Breast epithelium (tissue), 4 donors: ENCODE data around the gene CLMN. TPM values are rescaled to one million over a fixed set of nuclear protein-coding genes. Genes with fewer than 3 reads are reported as not detected.
A peak's percentile ranks its signal among the peaks of the same experiment; 100 is the strongest.

Experiments used
- DNase-seq, 2 donors: peaks; one replicate each; pipeline ENCODE4 v3.0.0-alpha.2; 2019; ENCODE audit warnings: low spot score in 2 of 2
- H3K27ac ChIP-seq, 2 donors: fragments of 200-600 bp; sonication (generic) in 1 of 2; one replicate each; pipeline ENCODE4 v1.5.1; 2016 to 2019; ENCODE audit warnings: mild to moderate bottlenecking in 1 of 2
- H3K27me3 ChIP-seq, 2 donors: fragments of 200-600 bp; sonication (generic) in 1 of 2; one replicate each; pipeline versions ENCODE4 v1.5.1 to v1.6.0; 2017 to 2019; ENCODE audit warnings: control low read depth in 1 of 2, mild to moderate bottlenecking in 1 of 2
- H3K36me3 ChIP-seq: fragments of 200-600 bp; one replicate; pipeline ENCODE4 v1.5.1; 2019
- H3K4me1 ChIP-seq, 2 donors: fragments of 200-600 bp; sonication (generic); one replicate each; pipeline ENCODE4 v1.5.1; 2016 to 2019; ENCODE audit warnings: control low read depth in 1 of 2
- H3K4me3 ChIP-seq, 3 donors: fragments of 200-600 bp; sonication (generic); 1 replicate in 2 of 3; 2 replicates in 1 of 3; pipeline ENCODE4 v1.5.1; 2016 to 2019; ENCODE audit warnings: mild to moderate bottlenecking in 3 of 3, moderate library complexity in 2 of 3
- H3K9me3 ChIP-seq, 2 donors: fragments of 200-600 bp; sonication (generic) in 1 of 2; one replicate each; pipeline ENCODE4 v1.5.1; 2016 to 2019; ENCODE audit warnings: control low read depth in 1 of 2
- CTCF ChIP-seq, 3 donors: fragments of 450-650 bp; IDR thresholded peaks; one replicate each; pipeline ENCODE4 v1.5.1; 2016 to 2017; ENCODE audit warnings: antibody characterized with exemption in 3 of 3, mild to moderate bottlenecking in 3 of 3, moderate library complexity in 3 of 3
- POLR2A ChIP-seq: fragments of 450-650 bp; IDR thresholded peaks from one replicate; pipeline ENCODE4 v1.6.1; 2016; ENCODE audit warnings: antibody characterized with exemption, mild to moderate bottlenecking, moderate library complexity
- POLR2AphosphoS5 ChIP-seq, 3 donors: sonication (generic); formaldehyde crosslinking; IDR thresholded peaks; one replicate each; pipeline ENCODE4 v1.6.1; 2017; ENCODE audit warnings: antibody characterized with exemption in 3 of 3
- intact Hi-C: fragments of 100-400 bp; cut with DNase I; formaldehyde crosslinking; loops from one replicate; pipeline ENCODE4 v1.15.1; 2023; ENCODE audit warnings: low total_unique reads
- total RNA-seq, 3 donors: library from RNA; depleted of rRNA; stranded (reverse); fragments of >200 nt; gene quantifications; one replicate each; pipeline ENCODE4 v1.1.0, GENCODE V29; 2016

CLMN gene
- total RNA-seq, 3 donors from 2014 or later: 23.7 to 73.6 (median 48.5) TPM

GRCh38 chr14:95190346-95190840 is 129.3 kb downstream of the CLMN start:
- no peak for DNase-seq
- H3K27ac ChIP-seq: no peak overlapping the region
- H3K4me1 ChIP-seq: no peaks in the 10 kb centered on the region
- H3K4me3 ChIP-seq: no peak overlapping the region
- H3K36me3 ChIP-seq: no peaks in the 10 kb centered on the region
- TF ChIP-seq CTCF (IDR thresholded peaks at IDR 0.05) (no peak), POLR2AphosphoS5 (IDR thresholded peaks at IDR 0.05) (no peak), POLR2A (no peak)
- no peaks in the 10 kb centered on the region for H3K27me3 ChIP-seq
- no peaks in the 10 kb centered on the region for H3K9me3 ChIP-seq
- intact Hi-C loops: no loop called here

- Histone ChIP-seq H3K4me3 (no peak overlapping the region), H3K9me3 (no peaks in the 10 kb centered on the region), H3K4me1 (no peaks in the 10 kb centered on the region), H3K36me3 (no peaks in the 10 kb centered on the region), H3K27ac (no peak overlapping the region), H3K27me3 (no peaks in the 10 kb centered on the region)
- intact Hi-C loops: no loop called here
- DNase-seq: no peak
- TF ChIP-seq POLR2AphosphoS5 (IDR thresholded peaks at IDR 0.05) (no peak), POLR2A (no peak), CTCF (IDR thresholded peaks at IDR 0.05) (no peak)
Observed at GRCh38 chr14:95189367-95190132, 130.2 kb downstream of the CLMN start.

- peaks cover 0 to 6% of the 10 kb centered on the region in 2 donors for H3K4me1 ChIP-seq
- intact Hi-C loops: no loop called here
- TF ChIP-seq POLR2AphosphoS5 (IDR thresholded peaks at IDR 0.05): no peak
- no peak for TF ChIP-seq POLR2A
- no peak for TF ChIP-seq CTCF (IDR thresholded peaks at IDR 0.05)
Observed at GRCh38 chr14:95188380-95188779, 131.3 kb downstream of the CLMN start.

GRCh38 chr14:95185767-95186392 is 133.8 kb downstream of the CLMN start:
- Histone ChIP-seq H3K4me1 (peaks cover 0 to 6% of the 10 kb centered on the region in 2 donors), H3K4me3 (no peak overlapping the region), H3K9me3 (no peaks in the 10 kb centered on the region), H3K27ac (peak overlapping the region; percentile 58 to 84), H3K27me3 (no peaks in the 10 kb centered on the region), H3K36me3 (no peaks in the 10 kb centered on the region)
- intact Hi-C loops: no loop called here
- DNase-seq: no peak
- no peak for TF ChIP-seq CTCF (IDR thresholded peaks at IDR 0.05)
- TF ChIP-seq POLR2AphosphoS5 (IDR thresholded peaks at IDR 0.05): no peak
- no peak for TF ChIP-seq POLR2A

More at GRCh38 chr14:95188380-95188779, 131.3 kb downstream of the CLMN start:
- H3K4me3 ChIP-seq: no peak overlapping the region
- H3K9me3 ChIP-seq: no peaks in the 10 kb centered on the region
- no peak overlapping the region for H3K27ac ChIP-seq
- H3K36me3 ChIP-seq: no peaks in the 10 kb centered on the region
- H3K27me3 ChIP-seq: no peaks in the 10 kb centered on the region
- DNase-seq: no peak
